Stimulated activated CD4-positive, alpha-beta T cell treated with anti-CD3 and anti-CD28 coated beads, Interleukin-2, amount 100 ng/mL, for 24 hours (primary cell): ENCODE results near the gene WDR7.

ENCODE experiments used
- DNase-seq, 2 donors: peaks; one replicate each; pipeline ENCODE4 v3.0.0-alpha.2; 2020

The WDR7 gene

GRCh38 chr18:56899660-56900059 is 248.5 kb downstream of the WDR7 start:
- no peak for DNase-seq

GRCh38 chr18:56900195-56901094 is 249.3 kb downstream of the WDR7 start:
- no peak for DNase-seq

- DNase-seq, result no peak
These were observed 250.8 kb downstream of the WDR7 start for GRCh38 chr18:56901919-56902318.

GRCh38 chr18:56902653-56903052 is 251.5 kb downstream of the WDR7 start:
- no peak for DNase-seq

- DNase-seq, result no peak
These were observed 252.5 kb downstream of the WDR7 start for GRCh38 chr18:56903686-56904085.

- DNase-seq, result no peak
These were observed 256.6 kb downstream of the WDR7 start for GRCh38 chr18:56907771-56908170.

GRCh38 chr18:56910237-56910636 is 259.1 kb downstream of the WDR7 start:
- DNase-seq, result no peak

- no peak for DNase-seq
These were observed 259.8 kb downstream of the WDR7 start for GRCh38 chr18:56910967-56911366.

GRCh38 chr18:56913941-56914340 is 262.8 kb downstream of the WDR7 start:
- no peak for DNase-seq

- DNase-seq, result no peak
These were observed 268.0 kb downstream of the WDR7 start for GRCh38 chr18:56919190-56919589.

GRCh38 chr18:56921896-56922480 is 270.8 kb downstream of the WDR7 start:
- DNase-seq, result no peak

- no peak for DNase-seq
These were observed 275.6 kb downstream of the WDR7 start for GRCh38 chr18:56926734-56927133.

- no peak for DNase-seq
These were observed 276.6 kb downstream of the WDR7 start for GRCh38 chr18:56927786-56928185.

GRCh38 chr18:56929886-56930285 is 278.7 kb downstream of the WDR7 start:
- no peak for DNase-seq

GRCh38 chr18:56933472-56933871 is 282.3 kb downstream of the WDR7 start:
- DNase-seq, result no peak

- DNase-seq, result no peak
These were observed 283.0 kb downstream of the WDR7 start for GRCh38 chr18:56934131-56934530.

GRCh38 chr18:56934906-56935305 is 283.7 kb downstream of the WDR7 start:
- no peak for DNase-seq

- DNase-seq, result no peak
These were observed 284.4 kb downstream of the WDR7 start for GRCh38 chr18:56935434-56936040.

GRCh38 chr18:56936457-56936856 is 285.3 kb downstream of the WDR7 start:
- no peak for DNase-seq

- DNase-seq, result no peak
These were observed 286.8 kb downstream of the WDR7 start for GRCh38 chr18:56937874-56938430.

GRCh38 chr18:56945171-56946083 is 294.3 kb downstream of the WDR7 start:
- no peak for DNase-seq

GRCh38 chr18:56947236-56947635 is 296.1 kb downstream of the WDR7 start:
- no peak for DNase-seq

- no peak for DNase-seq
These were observed 300.9 kb downstream of the WDR7 start for GRCh38 chr18:56952026-56952425.
